Measurements from ENCODE around the gene CDH4.

CDH4 gene

GRCh38 chr20:61685462-61685861 lies 433.4 kb downstream of the CDH4 start:
- no peak for DNase-seq

GRCh38 chr20:61686051-61686936 lies 434.2 kb downstream of the CDH4 start:
- no peak for DNase-seq

DNA sequence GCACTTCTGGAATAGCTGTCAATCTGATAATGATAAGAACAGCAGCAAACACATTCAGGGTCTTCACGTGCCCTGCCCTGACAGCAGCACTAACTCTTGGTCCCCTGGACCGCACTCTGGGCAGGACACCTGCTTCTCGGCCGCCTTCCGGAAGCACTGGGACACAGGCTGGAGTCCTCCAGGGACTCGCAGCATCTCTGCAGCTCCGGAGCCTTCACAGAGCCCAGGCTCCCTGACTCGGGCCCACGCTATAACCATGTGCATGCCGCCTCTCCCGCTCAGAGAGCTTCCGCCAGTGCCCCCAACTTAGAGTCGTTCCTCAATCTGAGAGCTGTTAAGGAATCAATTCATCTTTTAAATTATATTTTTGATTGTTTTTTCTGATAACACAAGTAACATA lies 436.4 kb downstream of the CDH4 start:
- no peak for DNase-seq

DNA sequence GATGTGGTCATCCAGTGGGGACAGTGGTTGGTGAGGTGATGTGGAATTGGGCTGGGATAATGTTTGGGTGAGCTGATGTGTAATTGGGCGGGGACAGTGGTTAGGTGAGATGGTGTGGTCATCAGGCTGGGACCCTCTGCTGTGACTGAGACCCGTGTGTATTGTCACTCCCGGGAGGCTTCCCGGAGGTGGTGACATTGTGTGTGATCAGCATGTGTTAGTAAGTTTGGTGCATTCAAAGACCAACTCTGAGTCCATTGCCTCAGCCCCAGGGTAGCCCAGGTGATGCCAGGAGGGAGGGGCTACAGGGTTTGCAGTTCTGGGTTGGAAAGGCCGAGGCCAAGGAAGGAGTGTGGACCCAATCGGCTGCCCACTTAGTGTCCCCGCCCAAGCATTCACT lies 438.1 kb downstream of the CDH4 start:
- no peak for DNase-seq

DNA sequence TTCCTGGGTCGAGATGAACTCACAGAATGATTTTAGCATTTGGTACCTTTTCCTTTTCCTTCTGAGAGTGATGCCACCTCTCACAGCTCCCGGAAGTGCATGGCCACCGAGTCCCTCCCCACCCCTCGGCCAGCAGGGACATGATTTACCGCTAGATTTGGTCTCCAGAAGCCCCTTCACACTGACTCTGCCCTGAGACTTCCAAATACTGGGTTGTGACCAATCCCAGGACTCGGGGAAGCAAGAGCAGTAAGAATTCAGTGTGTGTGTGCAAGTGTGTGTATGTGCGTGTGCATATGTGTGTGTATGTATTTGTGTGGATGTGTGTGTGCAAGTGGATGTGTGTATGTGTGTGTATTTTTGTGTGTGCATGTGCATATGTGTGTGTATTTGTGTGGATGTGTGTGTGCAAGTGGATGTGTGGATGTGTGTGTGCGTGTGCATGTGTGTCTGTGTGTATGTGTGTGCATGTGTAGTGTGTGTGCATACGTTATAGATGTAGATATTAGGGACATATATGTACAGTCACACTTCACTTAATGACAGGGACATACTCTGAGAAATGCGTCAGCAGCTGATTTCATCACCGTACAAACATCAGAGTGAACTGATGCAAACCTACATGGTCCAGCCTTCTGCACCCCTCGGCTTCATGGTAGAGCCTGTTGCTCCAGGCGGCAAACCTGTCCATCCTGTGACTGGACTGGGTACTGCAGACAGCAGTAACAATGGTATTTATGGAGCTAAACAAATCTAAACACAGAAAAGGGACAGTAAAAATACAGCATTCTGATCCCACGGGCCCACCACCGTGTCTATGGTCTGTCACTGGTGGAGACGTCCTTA lies 439.2 kb downstream of the CDH4 start:
- no peak for DNase-seq

DNA sequence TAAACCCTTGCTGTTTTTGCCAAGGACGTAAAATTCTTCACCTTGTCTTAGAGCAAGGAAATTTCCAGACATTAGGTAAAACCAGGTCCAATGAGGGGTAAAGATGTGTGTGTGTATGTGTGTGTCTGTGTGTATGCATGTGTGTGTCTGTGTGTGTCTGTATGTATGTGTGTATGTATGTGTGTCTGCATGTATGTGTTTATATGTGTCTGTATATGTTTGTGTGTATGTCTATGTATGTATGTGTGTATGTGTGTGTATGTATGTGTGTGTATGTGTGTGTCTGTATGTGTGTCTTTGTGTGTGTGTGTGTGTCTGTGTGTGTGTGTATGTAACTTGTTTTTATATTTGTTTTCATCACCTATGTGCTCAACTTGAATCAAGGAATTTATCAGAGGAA lies 439.9 kb downstream of the CDH4 start:
- no peak for DNase-seq

GRCh38 chr20:61692479-61692878 lies 440.4 kb downstream of the CDH4 start:
- no peak for DNase-seq

DNA sequence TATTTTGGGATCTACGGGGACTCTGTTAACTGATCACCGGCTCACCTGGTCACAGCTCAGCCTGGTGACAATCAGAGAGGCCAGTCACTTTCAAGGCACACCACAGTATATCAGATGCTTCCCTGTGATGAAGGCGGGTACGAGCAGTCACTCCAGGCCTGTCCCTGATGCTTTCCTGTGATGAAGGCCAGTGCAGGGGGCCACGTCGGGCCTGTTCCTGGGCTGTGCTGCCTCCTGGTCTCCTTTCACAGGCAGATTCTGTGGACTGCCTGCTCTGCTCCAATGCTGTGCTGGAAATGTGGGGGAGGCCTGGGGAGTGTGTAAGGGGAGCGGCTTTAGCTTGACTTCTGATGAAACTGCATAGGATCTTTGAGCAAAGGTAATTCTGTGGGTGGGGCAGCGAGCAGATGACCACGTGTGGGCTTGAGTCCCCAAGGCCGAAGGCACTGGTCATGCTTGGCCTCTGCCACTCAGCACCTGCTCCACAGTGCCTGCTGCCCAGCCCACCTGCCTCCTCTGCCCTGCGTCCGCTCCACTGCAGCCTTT lies 441.1 kb downstream of the CDH4 start:
- no peak for DNase-seq

GRCh38 chr20:61694682-61695081 lies 442.6 kb downstream of the CDH4 start:
- DNase-seq, result no peak

DNA sequence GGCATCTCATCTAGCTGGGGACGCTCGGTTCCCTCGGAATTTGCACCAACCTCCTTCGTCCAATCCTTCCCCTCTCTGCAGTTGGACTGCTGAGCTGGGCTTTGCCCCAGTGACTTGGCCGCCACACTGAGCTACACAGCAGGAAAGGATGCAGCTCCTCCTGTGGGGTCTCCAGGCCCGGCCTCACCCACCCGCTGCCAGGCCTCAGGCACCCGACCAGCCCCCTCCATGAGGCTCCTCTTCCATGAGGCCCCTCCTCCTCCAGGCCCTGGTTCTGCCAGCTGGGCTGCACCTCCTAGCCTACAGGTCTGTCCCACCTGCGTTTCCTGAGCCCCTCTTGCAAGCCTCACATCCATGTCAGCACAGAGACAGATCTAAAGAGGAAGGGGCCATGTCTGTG lies 443.7 kb downstream of the CDH4 start:
- no peak for DNase-seq

- no peak for DNase-seq
These were observed 444.2 kb downstream of the CDH4 start for GRCh38 chr20:61696181-61696735.

GRCh38 chr20:61697666-61698597 lies 445.9 kb downstream of the CDH4 start:
- no peak for DNase-seq

GRCh38 chr20:61698598-61699494 lies 446.8 kb downstream of the CDH4 start:
- no peak for DNase-seq

DNA sequence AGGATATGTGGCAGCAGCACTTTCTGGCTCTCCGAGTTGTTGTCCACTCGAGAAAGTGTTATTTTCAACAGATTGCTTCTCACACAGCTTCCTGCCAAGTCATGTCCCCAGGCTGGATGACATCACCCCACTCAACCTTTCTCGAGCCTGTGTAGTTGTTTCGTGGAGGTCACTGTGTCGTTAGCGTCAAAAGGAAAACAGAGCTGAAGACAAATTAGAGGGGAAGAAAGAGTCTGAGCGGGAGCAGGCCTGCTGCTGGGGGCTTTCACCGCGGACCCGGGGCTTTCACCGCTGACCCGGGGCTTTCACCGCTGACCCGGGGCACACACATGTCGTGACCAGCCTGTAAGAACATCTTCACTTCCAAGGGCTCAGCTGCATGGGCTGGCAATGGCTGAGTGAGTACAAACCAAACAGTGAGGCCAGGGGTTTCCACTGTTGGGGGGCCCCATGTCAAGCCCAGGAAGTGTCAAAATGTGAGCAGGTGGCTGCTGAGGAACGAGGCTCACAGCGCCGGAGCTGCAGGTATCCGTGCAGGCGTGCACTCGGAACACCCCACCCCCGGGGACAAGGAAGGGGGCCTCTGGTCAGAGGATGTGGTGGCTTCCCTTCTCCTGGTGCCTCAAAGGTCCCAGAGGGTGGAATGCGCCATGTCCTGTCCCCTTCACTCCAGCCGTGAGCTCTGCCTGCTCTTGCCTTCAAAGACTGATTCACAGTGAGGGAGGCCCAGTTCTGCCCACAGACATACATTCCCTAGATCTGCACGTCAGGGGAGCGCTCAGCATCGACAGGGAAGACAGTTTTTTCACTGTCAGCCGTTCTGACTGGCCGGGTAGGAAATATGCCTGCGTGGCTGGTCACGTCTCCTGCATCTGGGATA lies 447.7 kb downstream of the CDH4 start:
- DNase-seq, result no peak

DNA sequence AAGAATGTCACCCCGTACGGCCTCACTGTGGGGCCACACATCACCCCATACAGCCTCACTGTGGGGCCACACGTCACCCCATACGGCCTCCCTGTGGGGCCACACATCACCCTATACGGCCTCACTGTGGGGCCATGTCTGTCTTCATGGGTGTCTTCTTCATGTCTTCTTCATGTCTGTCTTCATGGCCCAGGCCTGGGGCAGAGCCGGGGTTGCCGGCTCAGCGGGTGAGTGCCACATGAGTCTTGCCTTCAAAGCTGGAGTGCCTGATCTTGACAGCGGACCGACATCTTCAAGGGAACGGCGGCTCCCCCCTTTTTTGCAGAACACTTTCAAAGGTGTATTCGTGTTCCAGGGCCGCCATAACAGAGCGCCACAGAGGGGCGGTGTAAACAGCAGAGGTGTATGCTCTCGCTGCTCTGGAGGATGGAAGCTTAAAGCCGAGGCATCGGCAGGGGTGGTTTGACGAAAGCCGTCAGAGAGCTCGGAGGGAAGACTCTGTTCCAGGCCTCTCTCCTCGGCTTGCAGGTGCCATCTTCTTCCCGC lies 448.6 kb downstream of the CDH4 start:
- no peak for DNase-seq

DNA sequence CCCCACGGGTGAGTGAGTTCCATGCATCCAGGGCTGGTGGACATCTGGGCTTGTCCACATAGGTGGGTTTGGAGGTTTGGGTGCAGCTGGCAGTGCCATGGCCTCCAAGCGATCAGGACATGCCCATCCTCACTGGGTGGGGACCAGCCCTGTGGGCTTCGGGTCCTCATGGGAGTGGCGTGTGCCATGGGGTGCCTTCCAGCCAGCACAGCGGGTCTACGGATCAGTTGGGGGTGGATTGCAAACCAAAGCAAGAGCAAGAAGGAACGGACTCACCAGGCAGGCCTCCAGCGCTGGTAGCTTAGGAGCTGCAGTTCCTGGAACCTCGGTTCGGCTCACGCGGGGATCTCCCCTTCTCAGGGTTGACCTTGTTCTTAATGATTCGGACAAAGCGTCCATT lies 449.3 kb downstream of the CDH4 start:
- DNase-seq, result no peak

GRCh38 chr20:61701802-61702201 lies 449.7 kb downstream of the CDH4 start:
- DNase-seq, result no peak

- DNase-seq, result no peak
These were observed 450.2 kb downstream of the CDH4 start for GRCh38 chr20:61702246-61702645.

DNA sequence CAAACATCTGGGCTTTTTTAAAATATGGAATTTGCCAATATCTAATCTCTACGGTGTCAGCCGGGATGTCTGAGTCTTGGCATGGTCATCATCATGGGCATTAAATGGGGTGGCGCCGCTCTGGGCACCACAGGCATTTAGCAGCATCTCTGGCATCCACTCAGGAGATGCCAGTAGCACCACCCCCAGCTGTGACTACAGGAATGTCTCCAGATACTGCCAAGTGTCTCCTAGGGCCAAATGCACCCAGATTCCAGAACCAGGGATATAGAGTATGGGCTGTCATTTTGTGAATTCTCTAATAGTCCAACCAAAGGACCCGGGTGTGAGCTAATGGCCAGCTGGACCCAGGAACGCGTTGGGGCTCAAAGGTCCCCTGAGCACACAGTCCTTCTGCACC lies 452.6 kb downstream of the CDH4 start:
- DNase-seq, result no peak

Measured in activated naive CD4-positive, alpha-beta T cell treated with Interleukin-2 at 50 U/mL for 16 hours (primary cell).